ENCODE measurements around the gene LRRC8B. TPM values are rescaled to one million over a fixed set of nuclear protein-coding genes. Genes with fewer than 3 reads are reported as not detected.

Gene LRRC8B
- polyA plus RNA-seq, 1 donor (not counting 4 experiments of a cell fraction or from before 2014, with no cell fraction given), result 1.5 TPM

GRCh38 chr1:89575207-89575606 is 50.6 kb downstream of the LRRC8B start:
- H3K27ac ChIP-seq (ENCODE audit: control insufficient read depth, insufficient read depth, low read length), result no peak overlapping the region
- H3K79me2 ChIP-seq (ENCODE audit: control insufficient read depth, insufficient read depth, low read length), result no peaks in the 10 kb centered on the region

DNA sequence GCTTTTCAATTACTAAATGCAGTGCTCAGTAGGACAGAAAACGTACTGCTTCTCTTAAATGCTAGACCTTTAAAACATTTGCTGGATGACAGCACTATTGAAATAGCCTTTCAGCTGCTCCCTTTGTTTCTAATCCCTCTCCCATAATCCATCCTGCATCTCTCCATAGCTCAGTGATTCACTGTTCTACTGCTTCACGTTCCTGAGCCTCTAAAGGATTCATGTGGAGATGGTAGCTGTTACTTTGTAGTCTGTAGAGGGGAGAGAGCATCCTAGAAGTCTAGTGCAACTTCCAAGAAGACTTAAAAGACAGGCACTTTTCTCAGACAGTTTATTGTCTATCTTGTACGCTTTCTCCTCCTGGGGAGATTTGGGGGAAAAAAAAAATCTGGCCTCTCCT is 51.4 kb downstream of the LRRC8B start:
- H3K27ac ChIP-seq (ENCODE audit: control insufficient read depth, insufficient read depth, low read length), result no peak overlapping the region
- no peaks in the 10 kb centered on the region for H3K4me1 ChIP-seq (ENCODE audit: control insufficient read depth, extremely low read depth, insufficient read depth, low read length)
- no peak overlapping the region for H3K4me3 ChIP-seq (ENCODE audit: control insufficient read depth in 2 of 3, extremely low read depth in 1 of 3, insufficient read depth in 2 of 3, low read depth in 1 of 3, low read length in 3 of 3)
- H3K9me3 ChIP-seq (ENCODE audit: control insufficient read depth, low read depth, low read length), result no peaks in the 10 kb centered on the region
- H3K9ac ChIP-seq (ENCODE audit: control insufficient read depth, extremely low read depth, insufficient read depth, low read length), result no peak overlapping the region
- dilution Hi-C loops (cut with MboI; ENCODE audit: extremely low pct_ligation_motif_present, low sequenced_read_pairs), result no loop called here
- H4K20me1 ChIP-seq (ENCODE audit: control insufficient read depth, extremely low read depth, insufficient read depth, low read length), result no peaks in the 10 kb centered on the region
- TF ChIP-seq CTCF (optimal IDR thresholded peaks at IDR 0.05 in 1 of 3, IDR thresholded peaks at IDR 0.05 in 1 of 3, conservative IDR thresholded peaks at IDR 0.05 in 1 of 3; ENCODE audit: extremely low read depth in 1 of 3, insufficient read depth in 2 of 3, low read length in 3 of 3), result no peak
- no peak for TF ChIP-seq EZH2 (IDR thresholded peaks at IDR 0.05; ENCODE audit: low read length)
- no peak for DNase-seq (ENCODE audit: low read depth, low spot score)
- FAIRE-seq, result no peak
- H3K79me2 ChIP-seq (ENCODE audit: control insufficient read depth, insufficient read depth, low read length), result no peaks in the 10 kb centered on the region
- no peaks in the 10 kb centered on the region for H3K36me3 ChIP-seq (ENCODE audit: control insufficient read depth in 2 of 2, extremely low read depth in 1 of 2, insufficient read depth in 2 of 2, low read length in 2 of 2)
- no peak overlapping the region for H2AFZ ChIP-seq (ENCODE audit: control insufficient read depth, low read length)
- H3K27me3 ChIP-seq (ENCODE audit: control insufficient read depth, extremely low read depth, insufficient read depth, low read length), result no peaks in the 10 kb centered on the region
- no peak overlapping the region for H3K4me2 ChIP-seq (ENCODE audit: control insufficient read depth, extremely low read depth, insufficient read depth, low read depth, low read length)
- H3K9me1 ChIP-seq (ENCODE audit: control insufficient read depth, extremely low read depth, insufficient read depth, low read length), result no peaks in the 10 kb centered on the region

More at GRCh38 chr1:89575207-89575606, 50.6 kb downstream of the LRRC8B start:
- Histone ChIP-seq H4K20me1 (ENCODE audit: control insufficient read depth, extremely low read depth, insufficient read depth, low read length) (no peaks in the 10 kb centered on the region), H3K36me3 (ENCODE audit: control insufficient read depth in 2 of 2, extremely low read depth in 1 of 2, insufficient read depth in 2 of 2, low read length in 2 of 2) (no peaks in the 10 kb centered on the region), H2AFZ (ENCODE audit: control insufficient read depth, low read length) (no peak overlapping the region), H3K4me1 (ENCODE audit: control insufficient read depth, extremely low read depth, insufficient read depth, low read length) (no peaks in the 10 kb centered on the region), H3K9ac (ENCODE audit: control insufficient read depth, extremely low read depth, insufficient read depth, low read length) (no peak overlapping the region), H3K27me3 (ENCODE audit: control insufficient read depth, extremely low read depth, insufficient read depth, low read length) (no peaks in the 10 kb centered on the region), H3K9me3 (ENCODE audit: control insufficient read depth, low read depth, low read length) (no peaks in the 10 kb centered on the region), H3K9me1 (ENCODE audit: control insufficient read depth, extremely low read depth, insufficient read depth, low read length) (no peaks in the 10 kb centered on the region), H3K4me2 (ENCODE audit: control insufficient read depth, extremely low read depth, insufficient read depth, low read depth, low read length) (no peak overlapping the region), H3K4me3 (ENCODE audit: control insufficient read depth in 2 of 3, extremely low read depth in 1 of 3, insufficient read depth in 2 of 3, low read depth in 1 of 3, low read length in 3 of 3) (no peak overlapping the region)
- dilution Hi-C loops (cut with MboI; ENCODE audit: extremely low pct_ligation_motif_present, low sequenced_read_pairs), result no loop called here
- DNase-seq (ENCODE audit: low read depth, low spot score) (no peak), FAIRE-seq (no peak)
- no peak for TF ChIP-seq EZH2 (IDR thresholded peaks at IDR 0.05; ENCODE audit: low read length)
- TF ChIP-seq CTCF (optimal IDR thresholded peaks at IDR 0.05 in 1 of 3, IDR thresholded peaks at IDR 0.05 in 1 of 3, conservative IDR thresholded peaks at IDR 0.05 in 1 of 3; ENCODE audit: extremely low read depth in 1 of 3, insufficient read depth in 2 of 3, low read length in 3 of 3), result no peak
